Osteoblast (primary cell): ENCODE measurements around the gene AUNIP. TPM values are rescaled to one million over a fixed set of nuclear protein-coding genes. Genes with fewer than 3 reads are reported as not detected.

ENCODE experiments used
- DNase-seq: peaks from one replicate; pipeline ENCODE4 v3.0.0; 2011; ENCODE audit warnings: low spot score, mixed read lengths; ENCODE audit not compliant: insufficient read length; ENCODE audit errors: missing footprints
- H2AFZ ChIP-seq: 2 replicates; pipeline ENCODE4 v1.6.0; 2011; ENCODE audit warnings: mild to moderate bottlenecking, low read length
- H3K27ac ChIP-seq: 2 replicates; pipeline ENCODE4 v1.5.1; 2011; ENCODE audit warnings: mild to moderate bottlenecking, low read depth, low read length, moderate library complexity
- H3K27me3 ChIP-seq: 2 replicates; pipeline ENCODE4 v1.6.0; 2012; ENCODE audit warnings: mild to moderate bottlenecking, control low read depth, inconsistent platforms, low read length, moderate library complexity; ENCODE audit not compliant: insufficient read depth
- H3K36me3 ChIP-seq: 2 replicates; pipeline ENCODE4 v1.5.1; 2011; ENCODE audit warnings: mild to moderate bottlenecking, low read length, control low read depth, moderate library complexity; ENCODE audit not compliant: insufficient read depth
- H3K4me1 ChIP-seq: 2 replicates; pipeline ENCODE4 v1.5.1; 2011; ENCODE audit warnings: mild to moderate bottlenecking, low read length, control low read depth, moderate library complexity; ENCODE audit not compliant: insufficient read depth
- H3K4me2 ChIP-seq: 2 replicates; pipeline ENCODE4 v1.6.0; 2011; ENCODE audit warnings: mild to moderate bottlenecking, low read length; ENCODE audit not compliant: insufficient read depth
- H3K4me3 ChIP-seq: fragments of 200-600 bp; sonication (generic); 3 replicates; pipeline ENCODE4 v1.5.1; 2012; ENCODE audit warnings: mild to moderate bottlenecking, low read length, inconsistent platforms; ENCODE audit not compliant: insufficient read depth
- H3K79me2 ChIP-seq: 2 replicates; pipeline ENCODE4 v1.6.0; 2012; ENCODE audit warnings: mild to moderate bottlenecking, low read length, control low read depth, inconsistent platforms; ENCODE audit not compliant: insufficient read depth
- H3K9me3 ChIP-seq: 2 replicates; pipeline ENCODE4 v1.5.1; 2011; ENCODE audit warnings: low read depth, low read length, control low read depth
- H4K20me1 ChIP-seq: 2 replicates; pipeline ENCODE4 v1.6.0; 2012; ENCODE audit warnings: mild to moderate bottlenecking, low read length, control low read depth; ENCODE audit not compliant: insufficient read depth
- CTCF ChIP-seq: IDR thresholded peaks from 2 replicates; pipeline ENCODE4 v1.5.1; 2011; ENCODE audit warnings: mild to moderate bottlenecking, low read depth, low read length, moderate library complexity; ENCODE audit errors: extremely low read depth
- total RNA-seq: library from RNA; depleted of rRNA; stranded (reverse); fragments of >200 nt; gene quantifications from 2 replicates; pipeline ENCODE4 v1.2.3, GENCODE V29; 2012

Gene AUNIP
- total RNA-seq, 1 donor = 0.72 TPM

- Histone ChIP-seq H3K9me3 (no peaks in the 10 kb centered on the region), H2AFZ (no peak overlapping the region), H3K4me1 (no peaks in the 10 kb centered on the region), H3K36me3 (peaks cover 3% of the 10 kb centered on the region), H3K79me2 (no peaks in the 10 kb centered on the region), H4K20me1 (no peaks in the 10 kb centered on the region), H3K4me2 (no peak overlapping the region), H3K27me3 (no peaks in the 10 kb centered on the region), H3K27ac (no peak overlapping the region), H3K4me3 (no peak overlapping the region)
- DNase-seq = no peak
- TF ChIP-seq CTCF = no peak
These were observed 21.3 kb upstream of the AUNIP start for GRCh38 chr1:25880518-25880917.

GRCh38 chr1:25879675-25880074, 20.4 kb upstream of the AUNIP start:
- Histone ChIP-seq H2AFZ (no peak overlapping the region), H3K4me3 (no peak overlapping the region)
- no peak for DNase-seq

GRCh38 chr1:25878690-25879089, 19.4 kb upstream of the AUNIP start:
- H3K4me3 ChIP-seq = no peak overlapping the region
- H2AFZ ChIP-seq = no peak overlapping the region
- no peaks in the 10 kb centered on the region for H3K9me3 ChIP-seq
- no peak for TF ChIP-seq CTCF
- peaks cover 10% of the 10 kb centered on the region for H3K4me1 ChIP-seq
- no peak for DNase-seq
- no peaks in the 10 kb centered on the region for H3K27me3 ChIP-seq
- H3K27ac ChIP-seq = no peak overlapping the region
- H3K79me2 ChIP-seq = peaks cover 10% of the 10 kb centered on the region
- no peaks in the 10 kb centered on the region for H4K20me1 ChIP-seq
- H3K36me3 ChIP-seq = no peaks in the 10 kb centered on the region
- H3K4me2 ChIP-seq = no peak overlapping the region

More at GRCh38 chr1:25879675-25880074, 20.4 kb upstream of the AUNIP start:
- no peak overlapping the region for H3K27ac ChIP-seq
- no peaks in the 10 kb centered on the region for H3K36me3 ChIP-seq
- no peaks in the 10 kb centered on the region for H3K27me3 ChIP-seq
- H3K9me3 ChIP-seq = no peaks in the 10 kb centered on the region
- no peak overlapping the region for H3K4me2 ChIP-seq
- H4K20me1 ChIP-seq = no peaks in the 10 kb centered on the region
- TF ChIP-seq CTCF = no peak
- peaks cover 3% of the 10 kb centered on the region for H3K4me1 ChIP-seq
- H3K79me2 ChIP-seq = peaks cover 2% of the 10 kb centered on the region

GRCh38 chr1:25877155-25877554, 17.9 kb upstream of the AUNIP start:
- Histone ChIP-seq H3K9me3 (no peaks in the 10 kb centered on the region), H3K4me2 (no peak overlapping the region), H3K27me3 (no peaks in the 10 kb centered on the region), H3K27ac (no peak overlapping the region), H4K20me1 (peaks cover 3% of the 10 kb centered on the region), H3K4me3 (no peak overlapping the region), H2AFZ (no peak overlapping the region), H3K4me1 (peaks cover 17% of the 10 kb centered on the region), H3K36me3 (no peaks in the 10 kb centered on the region), H3K79me2 (peaks cover 25% of the 10 kb centered on the region)
- no peak for DNase-seq
- TF ChIP-seq CTCF = no peak
